ENCODE results near the gene FLNC. TPM values are rescaled to one million over a fixed set of nuclear protein-coding genes. Genes with fewer than 3 reads are reported as not detected.
A peak's percentile ranks its signal among the peaks of the same experiment; 100 is the strongest.

Gene FLNC
- total RNA-seq, 1 experiment from 2014 or later = 10.2 TPM

- Histone ChIP-seq H3K27me3 (ENCODE audit: control insufficient read depth, insufficient read depth, low read length) (no peaks in the 10 kb centered on the region), H3K4me1 (ENCODE audit: control insufficient read depth, insufficient read depth, low read length) (no peaks in the 10 kb centered on the region), H3K4me3 (ENCODE audit: low read depth in 2 of 2, low read length in 2 of 2) (no peak overlapping the region), H3K27ac (ENCODE audit: low read length) (no peak overlapping the region), H3K9me3 (ENCODE audit: control insufficient read depth, insufficient read depth, low read depth, low read length) (no peaks in the 10 kb centered on the region), H3K36me3 (ENCODE audit: control insufficient read depth, insufficient read depth, low read length) (no peaks in the 10 kb centered on the region)
- ChIA-PET CTCF (no interaction called here), POLR2A (no interaction called here)
- in situ Hi-C loops (cut with HindIII; ENCODE audit: low pct_unique_long_range_greater_than_20kb, low sequenced_read_pairs) (no loop called here), intact Hi-C loops (cut with micrococcal nuclease; ENCODE audit: unreplicated experiment) (no loop called here)
- ATAC-seq (no peak), DNase-seq (ENCODE audit: low read depth, low spot score) (no peak)
- TF ChIP-seq TCF7L2 (IDR thresholded peaks at IDR 0.05; ENCODE audit: low read depth, low read length) = no peak
- no peak for TF ChIP-seq SIN3A (IDR thresholded peaks at IDR 0.05; ENCODE audit: borderline replicate concordance, insufficient read depth, low read depth, low read length)
- TF ChIP-seq, protein P1, sequence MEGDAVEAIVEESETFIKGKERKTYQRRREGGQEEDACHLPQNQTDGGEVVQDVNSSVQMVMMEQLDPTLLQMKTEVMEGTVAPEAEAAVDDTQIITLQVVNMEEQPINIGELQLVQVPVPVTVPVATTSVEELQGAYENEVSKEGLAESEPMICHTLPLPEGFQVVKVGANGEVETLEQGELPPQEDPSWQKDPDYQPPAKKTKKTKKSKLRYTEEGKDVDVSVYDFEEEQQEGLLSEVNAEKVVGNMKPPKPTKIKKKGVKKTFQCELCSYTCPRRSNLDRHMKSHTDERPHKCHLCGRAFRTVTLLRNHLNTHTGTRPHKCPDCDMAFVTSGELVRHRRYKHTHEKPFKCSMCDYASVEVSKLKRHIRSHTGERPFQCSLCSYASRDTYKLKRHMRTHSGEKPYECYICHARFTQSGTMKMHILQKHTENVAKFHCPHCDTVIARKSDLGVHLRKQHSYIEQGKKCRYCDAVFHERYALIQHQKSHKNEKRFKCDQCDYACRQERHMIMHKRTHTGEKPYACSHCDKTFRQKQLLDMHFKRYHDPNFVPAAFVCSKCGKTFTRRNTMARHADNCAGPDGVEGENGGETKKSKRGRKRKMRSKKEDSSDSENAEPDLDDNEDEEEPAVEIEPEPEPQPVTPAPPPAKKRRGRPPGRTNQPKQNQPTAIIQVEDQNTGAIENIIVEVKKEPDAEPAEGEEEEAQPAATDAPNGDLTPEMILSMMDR (IDR thresholded peaks at IDR 0.05) = no peak
- TF ChIP-seq POLR2AphosphoS5 (IDR thresholded peaks at IDR 0.05; ENCODE audit: low read depth, low read length) = no peak
- TF ChIP-seq REST (IDR thresholded peaks at IDR 0.05; ENCODE audit: insufficient read depth in 1 of 2, low read depth in 2 of 2, low read length in 1 of 2) = no peak
- no TSS peak for BruUV-seq (replicated peaks)
These were observed 17.6 kb downstream of the FLNC start for GRCh38 chr7:128847721-128848211.

DNA sequence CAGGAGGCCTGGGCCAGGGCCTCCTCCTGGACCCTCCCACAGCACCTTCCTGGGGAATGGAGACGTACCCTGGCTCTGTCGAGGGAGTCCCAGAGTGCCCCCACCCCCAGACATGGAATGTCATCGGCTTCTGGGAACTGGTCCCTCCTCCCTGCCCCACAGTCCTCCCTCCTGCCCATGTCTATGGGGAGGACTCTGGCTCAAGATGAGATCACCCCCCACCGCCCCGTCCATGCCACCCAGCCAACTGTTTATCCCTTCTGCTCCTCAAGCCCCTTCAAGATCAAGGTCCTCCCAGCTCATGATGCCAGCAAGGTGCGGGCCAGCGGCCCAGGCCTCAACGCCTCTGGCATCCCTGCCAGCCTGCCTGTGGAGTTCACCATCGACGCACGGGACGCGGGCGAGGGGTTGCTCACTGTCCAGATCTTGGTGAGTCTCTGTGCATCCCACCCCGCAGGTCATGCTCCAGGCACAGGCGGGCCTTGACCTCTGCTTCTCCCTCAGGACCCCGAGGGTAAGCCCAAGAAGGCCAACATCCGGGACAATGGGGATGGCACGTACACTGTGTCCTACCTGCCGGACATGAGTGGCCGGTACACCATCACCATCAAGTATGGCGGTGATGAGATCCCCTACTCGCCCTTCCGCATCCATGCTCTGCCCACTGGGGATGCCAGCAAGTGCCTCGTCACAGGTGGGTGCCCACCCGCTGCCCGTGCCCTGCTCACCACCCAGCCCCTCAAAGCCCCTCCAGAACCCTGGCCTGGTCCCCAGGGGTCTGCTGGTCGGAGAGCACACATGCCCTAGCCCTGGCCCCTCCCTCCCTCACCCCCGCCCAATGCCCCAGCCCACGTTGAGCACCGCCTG, 18.3 kb downstream of the FLNC start:
- BruUV-seq (replicated peaks) = no TSS peak
- CTCF ChIA-PET = no interaction called here
- H3K4me3 ChIP-seq (ENCODE audit: low read depth in 2 of 2, low read length in 2 of 2) = no peak overlapping the region
- intact Hi-C loops (cut with micrococcal nuclease; ENCODE audit: unreplicated experiment) = no loop called here
- POLR2A ChIA-PET = no interaction called here
- in situ Hi-C loops (cut with HindIII; ENCODE audit: low pct_unique_long_range_greater_than_20kb, low sequenced_read_pairs) = no loop called here
- no peaks in the 10 kb centered on the region for H3K9me3 ChIP-seq (ENCODE audit: control insufficient read depth, insufficient read depth, low read depth, low read length)
- no peaks in the 10 kb centered on the region for H3K36me3 ChIP-seq (ENCODE audit: control insufficient read depth, insufficient read depth, low read length)
- DNase-seq (ENCODE audit: low read depth, low spot score) (no peak), ATAC-seq (no peak)
- H3K27ac ChIP-seq (ENCODE audit: low read length) = no peak overlapping the region
- H3K27me3 ChIP-seq (ENCODE audit: control insufficient read depth, insufficient read depth, low read length) = no peaks in the 10 kb centered on the region
- TF ChIP-seq, protein P1 (IDR thresholded peaks at IDR 0.05) = no peak
- TF ChIP-seq TCF7L2 (IDR thresholded peaks at IDR 0.05; ENCODE audit: low read depth, low read length) = no peak
- TF ChIP-seq SIN3A (IDR thresholded peaks at IDR 0.05; ENCODE audit: borderline replicate concordance, insufficient read depth, low read depth, low read length) = no peak
- TF ChIP-seq REST (IDR thresholded peaks at IDR 0.05; ENCODE audit: insufficient read depth in 1 of 2, low read depth in 2 of 2, low read length in 1 of 2) = 0 out of 4 replicates have a peak, but pooled peaks of 1 of the 2 experiments have one; percentile 16
- no peaks in the 10 kb centered on the region for H3K4me1 ChIP-seq (ENCODE audit: control insufficient read depth, insufficient read depth, low read length)
